ENCODE measurements around the gene SLC16A13.

The SLC16A13 gene

GRCh38 chr17:7014261-7014994 lies 21.4 kb upstream of the SLC16A13 start:
- peak; percentile 97 for DNase-seq

GRCh38 chr17:7014995-7015958 lies 20.5 kb upstream of the SLC16A13 start:
- DNase-seq, result peak; percentile 78

- DNase-seq, result no peak
Measured at GRCh38 chr17:7016418-7016817, 19.4 kb upstream of the SLC16A13 start.

- no peak for DNase-seq
Measured at GRCh38 chr17:7016886-7017826, 18.7 kb upstream of the SLC16A13 start.

GRCh38 chr17:7017827-7018200 lies 18.0 kb upstream of the SLC16A13 start:
- DNase-seq, result no peak

GRCh38 chr17:7018331-7018964 lies 17.4 kb upstream of the SLC16A13 start:
- no peak for DNase-seq

GRCh38 chr17:7019367-7019766 lies 16.4 kb upstream of the SLC16A13 start:
- no peak for DNase-seq

DNA sequence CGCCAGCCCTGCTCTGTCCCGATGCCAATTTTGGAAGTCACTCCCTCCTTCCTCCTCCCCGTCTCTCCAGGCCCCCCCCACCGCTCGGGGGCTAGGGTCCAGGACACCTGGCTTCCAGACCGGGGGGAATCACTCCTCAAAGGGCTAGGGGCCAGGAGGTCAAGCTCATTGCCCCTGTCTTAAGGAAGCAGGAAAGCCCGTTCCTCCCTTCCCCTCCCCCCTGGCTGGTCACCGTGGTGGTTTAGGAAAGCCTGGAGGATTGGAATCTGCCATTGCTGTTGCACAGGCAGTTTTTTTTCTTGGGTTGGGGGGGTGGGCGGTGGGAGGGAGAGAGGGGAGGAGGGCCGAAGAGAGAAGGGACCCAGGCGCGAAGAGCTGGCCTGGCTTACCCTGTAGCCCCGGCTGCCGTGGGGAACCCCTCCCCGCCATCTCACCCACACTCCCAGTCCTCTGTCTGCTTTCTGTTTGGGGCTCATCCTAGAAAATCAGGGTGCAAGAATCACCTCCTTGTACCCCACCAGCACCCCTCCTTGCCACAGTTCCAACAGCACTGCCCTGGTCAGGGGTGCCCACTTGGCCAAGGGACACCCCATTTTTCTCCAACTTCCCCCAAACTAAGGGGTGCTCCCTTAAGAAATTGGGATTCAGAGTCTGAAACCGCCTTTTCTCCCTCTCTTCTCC lies 15.8 kb upstream of the SLC16A13 start:
- no peak for DNase-seq

DNA sequence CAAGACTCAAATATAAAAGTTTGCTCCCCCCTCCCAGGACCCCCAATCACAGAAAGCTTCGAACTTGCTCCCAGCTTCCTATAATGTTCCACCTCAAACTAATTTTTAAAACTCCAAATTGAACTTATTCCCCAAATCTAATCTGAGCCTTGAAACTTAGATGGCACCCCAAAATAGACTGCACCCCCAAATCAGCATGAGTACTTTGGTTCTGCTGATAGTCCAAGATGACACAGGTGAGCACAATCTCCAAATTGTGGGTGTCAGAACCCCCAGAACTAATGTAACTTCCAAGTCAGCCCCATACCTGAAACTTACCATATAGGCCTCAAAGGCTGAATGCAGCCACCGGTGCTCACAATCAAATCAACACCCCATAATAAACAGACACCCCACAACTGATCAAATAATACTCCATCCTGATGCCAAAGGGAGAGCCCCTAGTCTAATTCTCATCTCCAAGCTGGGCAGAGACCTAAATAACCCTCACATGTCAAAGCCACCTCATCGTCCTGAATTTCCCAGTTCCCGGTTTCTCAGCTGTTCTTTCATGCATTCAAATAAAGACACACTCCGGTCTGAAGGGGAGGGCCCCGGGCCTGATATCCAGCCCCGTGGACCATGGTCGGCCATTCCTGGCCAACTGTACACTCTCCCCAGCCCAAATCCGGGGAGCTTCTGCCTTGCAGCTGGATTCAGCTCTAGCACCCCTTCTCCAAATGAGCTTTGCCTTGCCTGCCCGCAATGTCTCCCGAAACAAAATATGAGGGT lies 14.7 kb upstream of the SLC16A13 start:
- no peak for DNase-seq

GRCh38 chr17:7021993-7022778 lies 13.6 kb upstream of the SLC16A13 start:
- peak; percentile 85 for DNase-seq

DNA sequence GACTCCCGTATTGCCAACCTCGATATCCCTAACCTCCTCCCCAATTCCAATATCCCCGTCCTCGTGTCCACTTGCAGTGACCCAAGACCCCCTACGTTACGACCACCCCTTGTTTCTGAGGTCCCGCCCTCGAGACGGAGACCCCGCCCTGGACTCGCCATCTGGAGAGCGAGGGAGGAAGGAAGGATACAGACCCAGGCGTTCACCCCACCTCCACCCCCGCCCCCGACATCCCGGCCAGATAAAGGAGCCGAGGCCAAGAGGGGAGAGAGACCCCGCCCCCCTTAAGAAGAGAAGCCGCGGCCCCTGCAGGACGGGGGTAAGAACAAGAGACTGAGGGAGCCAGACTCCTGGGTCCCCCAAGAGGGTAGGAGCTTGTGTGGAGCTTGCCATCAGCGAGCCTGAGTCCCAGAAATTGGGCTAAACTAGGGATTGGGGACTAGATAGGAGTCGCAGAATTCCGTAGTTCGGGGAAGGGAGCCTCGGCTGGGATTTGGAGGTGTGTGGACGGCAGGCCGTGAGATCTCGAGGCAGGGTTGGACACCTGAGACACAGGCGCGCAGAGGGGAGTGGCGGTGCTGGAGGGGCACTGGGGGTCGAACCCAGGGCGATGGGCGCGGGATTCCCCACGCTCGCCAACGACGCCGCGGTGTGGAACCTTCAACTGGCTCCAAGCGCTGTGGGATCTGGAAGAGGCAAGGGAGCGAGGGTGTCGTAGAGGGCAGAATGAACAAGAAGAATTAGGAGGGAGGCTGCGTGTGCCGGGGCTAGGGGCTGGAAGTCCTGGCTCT lies 12.8 kb upstream of the SLC16A13 start, which contains the start of gene BCL6B:
Gene BCL6B (plus strand): TSS at position 270 of the 791 bp plus-strand sequence. CDS start 622 bp downstream, outside the sequence.
- no peak for DNase-seq

DNA sequence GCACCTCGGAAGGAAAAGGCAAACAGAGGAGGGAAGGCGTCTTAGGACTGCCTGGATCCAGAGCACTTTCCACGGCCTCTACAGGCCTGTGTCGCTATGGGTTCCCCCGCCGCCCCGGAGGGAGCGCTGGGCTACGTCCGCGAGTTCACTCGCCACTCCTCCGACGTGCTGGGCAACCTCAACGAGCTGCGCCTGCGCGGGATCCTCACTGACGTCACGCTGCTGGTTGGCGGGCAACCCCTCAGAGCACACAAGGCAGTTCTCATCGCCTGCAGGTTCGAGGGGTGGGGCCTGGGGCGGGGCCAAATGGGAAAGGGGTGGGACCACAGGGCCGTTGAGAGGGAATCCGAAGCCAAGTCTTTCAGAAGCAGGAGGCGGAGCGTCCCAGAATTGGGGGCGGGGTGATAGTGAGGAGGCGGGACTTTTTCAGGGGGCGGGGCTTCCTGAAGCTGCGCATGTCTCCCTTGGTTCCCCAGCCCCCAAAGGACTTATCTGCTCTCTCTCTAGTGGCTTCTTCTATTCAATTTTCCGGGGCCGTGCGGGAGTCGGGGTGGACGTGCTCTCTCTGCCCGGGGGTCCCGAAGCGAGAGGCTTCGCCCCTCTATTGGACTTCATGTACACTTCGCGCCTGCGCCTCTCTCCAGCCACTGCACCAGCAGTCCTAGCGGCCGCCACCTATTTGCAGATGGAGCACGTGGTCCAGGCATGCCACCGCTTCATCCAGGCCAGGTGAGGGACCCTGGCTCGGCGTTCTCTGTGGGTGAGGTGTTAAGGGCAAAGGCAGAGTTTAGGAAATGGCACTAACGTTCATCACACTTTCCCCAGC lies 12.0 kb upstream of the SLC16A13 start:
- DNase-seq, result peak; percentile 96

- no peak for DNase-seq
Measured at GRCh38 chr17:7024402-7024785, 11.4 kb upstream of the SLC16A13 start.

DNA sequence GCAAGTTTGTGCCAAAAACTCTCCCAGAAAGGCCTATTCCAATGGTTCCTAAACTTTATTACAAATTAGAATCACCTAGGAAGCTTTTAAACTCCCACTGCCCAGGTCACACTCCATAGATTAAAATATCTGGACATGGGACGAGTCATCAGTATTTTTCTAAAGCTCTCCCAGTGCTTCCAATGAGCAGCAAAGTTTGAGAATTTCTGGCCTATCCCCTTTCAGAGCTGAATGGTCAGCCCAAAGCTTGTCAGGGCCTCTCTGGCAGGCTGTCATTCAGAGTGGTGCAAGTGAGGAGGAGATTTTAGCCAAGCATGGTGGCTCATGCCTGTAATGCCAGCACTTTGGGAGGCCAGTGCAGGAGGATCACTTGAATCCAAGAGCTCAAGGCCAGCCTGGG lies 10.6 kb upstream of the SLC16A13 start:
- DNase-seq, result no peak

DNA sequence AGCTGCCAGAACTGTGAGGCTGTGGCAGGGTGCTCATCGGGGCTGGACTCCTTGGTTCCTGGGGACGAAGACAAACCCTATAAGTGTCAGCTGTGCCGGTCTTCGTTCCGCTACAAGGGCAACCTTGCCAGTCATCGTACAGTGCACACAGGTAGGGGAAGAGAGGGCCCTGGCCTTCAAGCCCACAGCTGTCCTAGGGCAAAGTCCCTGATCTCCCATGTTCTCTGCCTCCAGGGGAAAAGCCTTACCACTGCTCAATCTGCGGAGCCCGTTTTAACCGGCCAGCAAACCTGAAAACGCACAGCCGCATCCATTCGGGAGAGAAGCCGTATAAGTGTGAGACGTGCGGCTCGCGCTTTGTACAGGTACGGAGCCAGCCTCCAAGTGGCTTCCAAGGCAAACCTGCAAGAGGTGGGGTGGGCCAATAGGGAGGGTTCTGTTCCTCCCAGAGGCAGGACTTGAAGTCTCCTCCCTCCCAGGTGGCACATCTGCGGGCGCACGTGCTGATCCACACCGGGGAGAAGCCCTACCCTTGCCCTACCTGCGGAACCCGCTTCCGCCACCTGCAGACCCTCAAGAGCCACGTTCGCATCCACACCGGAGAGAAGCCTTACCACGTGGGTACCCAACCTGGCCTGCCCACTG lies 9.2 kb upstream of the SLC16A13 start:
- DNase-seq, result no peak

- DNase-seq, result no peak
Measured at GRCh38 chr17:7027335-7027734, 8.5 kb upstream of the SLC16A13 start.

GRCh38 chr17:7029096-7029495 lies 6.7 kb upstream of the SLC16A13 start:
- no peak for DNase-seq

DNA sequence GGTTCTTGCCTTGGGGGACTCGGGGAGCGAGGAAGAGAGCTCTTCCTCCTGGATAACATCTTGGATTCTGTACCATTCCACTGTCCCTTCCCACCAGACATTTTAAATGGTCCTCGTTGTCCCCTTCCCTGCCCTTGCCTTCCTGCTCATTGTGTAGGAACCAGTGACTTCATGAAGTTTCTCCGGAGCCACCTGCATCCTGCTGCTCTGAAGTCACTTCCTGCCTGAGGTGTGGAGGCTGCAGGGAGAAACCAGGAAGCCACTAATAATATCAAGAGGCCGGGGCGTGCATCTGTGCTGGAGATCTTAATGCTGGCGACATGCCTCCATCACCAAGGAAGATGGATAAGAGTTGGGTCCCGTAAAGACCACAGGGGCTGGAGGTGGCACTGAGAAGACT lies 6.2 kb upstream of the SLC16A13 start:
- no peak for DNase-seq

Data from activated T-cell treated with anti-CD3 and anti-CD28 coated beads, Interleukin-2, amount 50 U/mL, for 1 hour (primary cell).